Calu3 (cell line): ENCODE data around the gene DNAJA2. TPM values are rescaled to one million over a fixed set of nuclear protein-coding genes. Genes with fewer than 3 reads are reported as not detected.

ENCODE experiments used
- BruUV-seq: library from RNA; stranded (reverse); fragments of 400-500 nt; replicated peaks from 2 replicates; lab custom pipeline; 2021; lab: Mats Ljungman, UMichigan
- CTCF ChIA-PET: fragments of 300-600 bp; sonication (Branson Sonifier 250); formaldehyde crosslinking; loops from one replicate; lab custom pipeline; 2022; ENCODE audit warnings: antibody characterized with exemption; lab: Charles Lee
- DNase-seq: peaks from one replicate; pipeline ENCODE4 v3.0.0; 2022
- H3K27ac Mint-ChIP-seq: one replicate; pipeline ENCODE4 v1.8.0; 2022; ENCODE audit warnings: mixed read lengths; ENCODE audit not compliant: unreplicated experiment
- H3K27me3 Mint-ChIP-seq: one replicate; pipeline ENCODE4 v1.8.0; 2022; ENCODE audit warnings: mixed read lengths; ENCODE audit not compliant: unreplicated experiment
- H3K36me3 Mint-ChIP-seq: one replicate; pipeline ENCODE4 v1.8.0; 2022; ENCODE audit warnings: mild to moderate bottlenecking, moderate library complexity, mixed read lengths; ENCODE audit not compliant: insufficient read depth, unreplicated experiment
- H3K4me1 Mint-ChIP-seq: one replicate; pipeline ENCODE4 v1.8.0; 2022; ENCODE audit warnings: mild to moderate bottlenecking, low read depth, mixed read lengths; ENCODE audit not compliant: unreplicated experiment
- H3K4me3 Mint-ChIP-seq: one replicate; pipeline ENCODE4 v1.8.0; 2022; ENCODE audit warnings: mild to moderate bottlenecking, low read depth, moderate library complexity, mixed read lengths; ENCODE audit not compliant: unreplicated experiment
- H3K9me3 Mint-ChIP-seq: one replicate; pipeline ENCODE4 v1.8.0; 2022; ENCODE audit warnings: low read depth, mixed read lengths; ENCODE audit not compliant: unreplicated experiment
- intact Hi-C: fragments of 100-400 bp; cut with micrococcal nuclease; formaldehyde crosslinking; loops from one replicate; pipeline ENCODE4 v1.10.0; 2022; ENCODE audit not compliant: unreplicated experiment
- total RNA-seq: library from RNA; stranded (reverse); gene quantifications from 2 replicates; pipeline ENCODE4 v1.2.3, GENCODE V29; 2022
- TF ChIP-seq, protein P1 (sequence below): fragments of 200-600 bp; IDR thresholded peaks from one replicate; pipeline ENCODE4 v1.8.0; 2022; ENCODE audit warnings: antibody characterized with exemption; ENCODE audit not compliant: unreplicated experiment

The DNAJA2 gene
- total RNA-seq, 1 experiment from 2014 or later, result 76.8 TPM

DNA sequence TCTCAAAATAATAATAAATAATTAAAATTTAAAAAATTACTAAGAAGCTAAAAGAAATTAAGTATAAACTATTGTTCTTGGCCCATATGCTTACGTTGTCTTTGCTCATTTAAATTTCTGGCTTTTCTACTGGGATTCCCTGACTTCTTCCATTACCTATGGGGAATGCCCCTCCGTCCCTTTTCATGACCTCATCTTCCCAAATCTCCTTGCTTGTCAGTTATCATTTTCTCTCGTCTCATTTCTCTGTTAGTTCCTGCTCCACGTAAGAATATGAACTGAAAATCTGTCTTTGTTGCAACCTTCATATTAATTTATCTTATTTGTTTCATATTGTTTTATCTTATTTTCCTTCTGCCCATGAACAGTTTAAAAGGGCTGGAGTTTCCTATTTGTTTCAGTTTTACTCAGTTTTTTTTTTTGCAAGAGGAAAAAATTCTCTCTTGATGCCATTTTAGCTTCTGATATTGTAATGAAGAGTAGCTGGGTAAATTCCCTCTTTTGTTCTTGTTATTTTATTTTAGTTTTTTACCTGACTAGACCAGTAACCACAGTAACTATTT, 2.5 kb upstream of the DNAJA2 start:
- Mint-ChIP-seq H3K27me3 (no peaks in the 10 kb centered on the region), H3K9me3 (no peaks in the 10 kb centered on the region), H3K36me3 (peaks cover 41% of the 10 kb centered on the region), H3K4me1 (peaks cover 48% of the 10 kb centered on the region), H3K27ac (peak overlapping the region; percentile 1), H3K4me3 (no peak overlapping the region)
- DNase-seq, result no peak
- no TSS peak for BruUV-seq
- intact Hi-C loops, result no loop called here
- CTCF ChIA-PET, result no interaction called here
- TF ChIP-seq, protein P1, sequence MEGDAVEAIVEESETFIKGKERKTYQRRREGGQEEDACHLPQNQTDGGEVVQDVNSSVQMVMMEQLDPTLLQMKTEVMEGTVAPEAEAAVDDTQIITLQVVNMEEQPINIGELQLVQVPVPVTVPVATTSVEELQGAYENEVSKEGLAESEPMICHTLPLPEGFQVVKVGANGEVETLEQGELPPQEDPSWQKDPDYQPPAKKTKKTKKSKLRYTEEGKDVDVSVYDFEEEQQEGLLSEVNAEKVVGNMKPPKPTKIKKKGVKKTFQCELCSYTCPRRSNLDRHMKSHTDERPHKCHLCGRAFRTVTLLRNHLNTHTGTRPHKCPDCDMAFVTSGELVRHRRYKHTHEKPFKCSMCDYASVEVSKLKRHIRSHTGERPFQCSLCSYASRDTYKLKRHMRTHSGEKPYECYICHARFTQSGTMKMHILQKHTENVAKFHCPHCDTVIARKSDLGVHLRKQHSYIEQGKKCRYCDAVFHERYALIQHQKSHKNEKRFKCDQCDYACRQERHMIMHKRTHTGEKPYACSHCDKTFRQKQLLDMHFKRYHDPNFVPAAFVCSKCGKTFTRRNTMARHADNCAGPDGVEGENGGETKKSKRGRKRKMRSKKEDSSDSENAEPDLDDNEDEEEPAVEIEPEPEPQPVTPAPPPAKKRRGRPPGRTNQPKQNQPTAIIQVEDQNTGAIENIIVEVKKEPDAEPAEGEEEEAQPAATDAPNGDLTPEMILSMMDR, result no peak

DNA sequence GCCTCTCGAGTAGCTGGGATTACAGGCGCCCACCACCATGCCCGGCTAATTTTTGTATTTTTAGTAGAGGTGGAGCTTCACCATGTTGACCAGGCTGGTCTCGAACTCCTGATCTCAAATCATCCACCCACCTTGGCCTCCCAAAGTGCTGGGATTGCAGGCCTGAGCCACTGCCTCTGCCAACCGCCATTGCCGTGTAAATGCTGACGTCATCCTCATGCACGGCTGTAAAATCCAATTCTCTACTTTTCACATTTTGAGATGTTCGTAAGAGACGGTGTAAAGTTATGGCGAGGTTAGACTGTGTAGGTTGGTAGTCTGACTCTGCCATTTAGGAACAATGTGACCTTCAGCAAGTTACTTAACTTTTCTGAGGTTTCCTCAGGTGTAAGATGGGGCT, 1.7 kb upstream of the DNAJA2 start:
- BruUV-seq, result no TSS peak
- H3K4me1 Mint-ChIP-seq, result peaks cover 50% of the 10 kb centered on the region
- DNase-seq, result no peak
- peak overlapping the region; percentile 74 for H3K4me3 Mint-ChIP-seq
- no peaks in the 10 kb centered on the region for H3K27me3 Mint-ChIP-seq
- intact Hi-C loops, result no loop called here
- peaks cover 48% of the 10 kb centered on the region for H3K36me3 Mint-ChIP-seq
- no peaks in the 10 kb centered on the region for H3K9me3 Mint-ChIP-seq
- no peak overlapping the region for H3K27ac Mint-ChIP-seq
- CTCF ChIA-PET, result no interaction called here
- TF ChIP-seq, protein P1, result no peak

DNA sequence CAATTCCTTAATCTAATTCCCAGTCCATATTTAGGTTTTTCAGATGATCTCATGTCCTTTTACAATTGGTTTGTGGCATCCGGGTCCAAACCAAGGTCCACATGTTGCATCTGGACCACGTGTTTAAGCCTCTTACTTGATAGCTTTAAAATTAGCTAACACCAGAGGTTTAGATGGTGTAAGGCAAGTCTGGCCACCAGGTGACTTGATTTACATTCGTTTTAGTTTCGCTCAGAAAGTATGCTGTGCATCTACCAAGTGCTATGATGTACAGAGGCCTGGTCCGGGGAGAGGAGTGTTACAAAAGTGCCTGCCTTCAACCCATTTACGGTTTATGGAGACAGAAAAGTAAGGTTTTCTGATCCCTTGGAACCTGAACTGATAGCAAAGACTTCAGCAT, 878 bp upstream of the DNAJA2 start:
- Mint-ChIP-seq H3K4me1 (peaks cover 50% of the 10 kb centered on the region), H3K27me3 (no peaks in the 10 kb centered on the region), H3K9me3 (no peaks in the 10 kb centered on the region), H3K4me3 (peak overlapping the region; percentile 74), H3K27ac (peak overlapping the region; percentile 93), H3K36me3 (peaks cover 51% of the 10 kb centered on the region)
- intact Hi-C loops, result no loop called here
- DNase-seq, result no peak
- TF ChIP-seq, protein P1, result peak; percentile 8
- no TSS peak for BruUV-seq
- CTCF ChIA-PET, result interaction anchor here (1.3 kb wide), 2 partner anchors 9 to 12 kb away, joined by 3 to 4 read pairs; no protein-coding TSS in a partner anchor

DNA sequence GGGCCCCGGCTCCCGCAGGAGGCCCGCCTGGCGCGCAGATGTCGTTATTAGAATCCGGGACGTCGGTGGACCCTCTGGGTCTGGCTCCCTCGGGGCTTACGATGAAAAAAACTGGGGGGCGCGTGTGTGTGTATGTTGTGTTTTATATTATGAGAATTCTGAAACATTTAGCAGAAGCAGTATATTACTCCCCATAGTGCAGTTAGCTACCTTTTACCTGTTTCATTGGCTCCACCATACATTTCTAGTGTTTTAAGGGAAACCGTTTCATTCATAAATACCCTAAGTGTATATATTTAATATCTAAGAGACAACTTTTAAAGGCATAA, 486 bp upstream of the DNAJA2 start:
- Mint-ChIP-seq H3K4me1 (peaks cover 50% of the 10 kb centered on the region), H3K4me3 (peak overlapping the region; percentile 74), H3K36me3 (peaks cover 51% of the 10 kb centered on the region), H3K9me3 (no peaks in the 10 kb centered on the region), H3K27ac (peak overlapping the region; percentile 93), H3K27me3 (no peaks in the 10 kb centered on the region)
- TF ChIP-seq, protein P1, result no peak
- BruUV-seq, result TSS peak; percentile 92
- CTCF ChIA-PET, result interaction anchor here (1.3 to 1.5 kb wide), 3 partner anchors 10 to 17 kb away, joined by 3 to 4 read pairs (median 4); no protein-coding TSS in a partner anchor
- intact Hi-C loops, result loop anchor here (2.0 kb wide), 1 partner anchor 45 kb away; no protein-coding TSS in a partner anchor
- no peak for DNase-seq
